Neutrophil (primary cell): ENCODE results near the gene ARNT2.

Experiments used
- H3K27ac ChIP-seq: fragments of 200-600 bp; sonication (generic); 2 replicates; pipeline ENCODE4 v1.5.1; 2016; ENCODE audit warnings: mild to moderate bottlenecking, moderate library complexity
- H3K27me3 ChIP-seq: fragments of 200-600 bp; sonication (generic); 2 replicates; pipeline ENCODE4 v1.6.0; 2016; ENCODE audit warnings: mild to moderate bottlenecking
- H3K36me3 ChIP-seq: fragments of 200-600 bp; sonication (generic); 2 replicates; pipeline ENCODE4 v1.5.1; 2017
- H3K4me1 ChIP-seq, 2 experiments: fragments of 200-600 bp in 1 of 2; sonication (generic) in 1 of 2; 1 replicate in 1 of 2; 2 replicates in 1 of 2; pipeline versions ENCODE4 v1.5.1 to v1.6.1; 2013 to 2016; ENCODE audit warnings: low read depth in 1 of 2, low read length in 1 of 2, mild to moderate bottlenecking in 1 of 2, moderate library complexity in 1 of 2; ENCODE audit not compliant: control insufficient read depth in 1 of 2, insufficient read depth in 1 of 2
- H3K4me3 ChIP-seq, 2 experiments: fragments of 200-600 bp in 1 of 2; sonication (generic) in 1 of 2; 1 replicate in 1 of 2; 2 replicates in 1 of 2; pipeline ENCODE4 v1.5.1; 2013 to 2016; ENCODE audit warnings: low read depth in 1 of 2, low read length in 1 of 2, mild to moderate bottlenecking in 1 of 2, moderate library complexity in 1 of 2
- H3K9me3 ChIP-seq: fragments of 200-600 bp; sonication (generic); 2 replicates; pipeline ENCODE4 v1.5.1; 2016
- TF ChIP-seq, protein P1 (sequence below): fragments of 200-600 bp; sonication (generic); IDR thresholded peaks from 2 replicates; pipeline ENCODE4 v1.5.1; 2016; ENCODE audit warnings: antibody characterized with exemption

The ARNT2 gene

GRCh38 chr15:80582816-80583423, 178.7 kb downstream of the ARNT2 start:
- Histone ChIP-seq H3K4me1 (no peaks in the 10 kb centered on the region), H3K36me3 (no peaks in the 10 kb centered on the region)
- TF ChIP-seq, protein P1, sequence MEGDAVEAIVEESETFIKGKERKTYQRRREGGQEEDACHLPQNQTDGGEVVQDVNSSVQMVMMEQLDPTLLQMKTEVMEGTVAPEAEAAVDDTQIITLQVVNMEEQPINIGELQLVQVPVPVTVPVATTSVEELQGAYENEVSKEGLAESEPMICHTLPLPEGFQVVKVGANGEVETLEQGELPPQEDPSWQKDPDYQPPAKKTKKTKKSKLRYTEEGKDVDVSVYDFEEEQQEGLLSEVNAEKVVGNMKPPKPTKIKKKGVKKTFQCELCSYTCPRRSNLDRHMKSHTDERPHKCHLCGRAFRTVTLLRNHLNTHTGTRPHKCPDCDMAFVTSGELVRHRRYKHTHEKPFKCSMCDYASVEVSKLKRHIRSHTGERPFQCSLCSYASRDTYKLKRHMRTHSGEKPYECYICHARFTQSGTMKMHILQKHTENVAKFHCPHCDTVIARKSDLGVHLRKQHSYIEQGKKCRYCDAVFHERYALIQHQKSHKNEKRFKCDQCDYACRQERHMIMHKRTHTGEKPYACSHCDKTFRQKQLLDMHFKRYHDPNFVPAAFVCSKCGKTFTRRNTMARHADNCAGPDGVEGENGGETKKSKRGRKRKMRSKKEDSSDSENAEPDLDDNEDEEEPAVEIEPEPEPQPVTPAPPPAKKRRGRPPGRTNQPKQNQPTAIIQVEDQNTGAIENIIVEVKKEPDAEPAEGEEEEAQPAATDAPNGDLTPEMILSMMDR, result no peak

DNA sequence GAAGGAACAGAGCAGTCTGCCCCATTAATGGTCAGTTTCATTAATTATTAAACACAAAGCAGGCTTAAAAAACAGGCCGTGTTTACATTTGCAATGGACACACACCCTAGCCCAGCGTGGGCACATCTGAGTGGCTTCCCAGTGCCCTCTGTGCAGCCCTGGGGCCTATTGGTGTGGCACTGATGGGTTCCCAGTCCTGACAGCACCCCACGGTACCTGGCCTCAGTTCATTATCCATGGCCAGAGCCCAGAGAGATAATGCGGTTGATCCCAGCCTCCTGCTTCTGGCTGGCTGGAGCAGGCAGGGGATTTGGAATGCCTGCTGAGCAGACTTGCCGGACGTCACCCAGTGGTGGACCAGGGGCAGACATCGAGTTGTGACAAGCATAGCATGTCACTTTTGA, 180.4 kb downstream of the ARNT2 start:
- H3K9me3 ChIP-seq, result no peaks in the 10 kb centered on the region
- no peaks in the 10 kb centered on the region for H3K27me3 ChIP-seq
- no peaks in the 10 kb centered on the region for H3K4me1 ChIP-seq
- no peak overlapping the region for H3K4me3 ChIP-seq
- TF ChIP-seq, protein P1, result no peak
- H3K27ac ChIP-seq, result no peak overlapping the region
- no peaks in the 10 kb centered on the region for H3K36me3 ChIP-seq

More at GRCh38 chr15:80582816-80583423, 178.7 kb downstream of the ARNT2 start:
- H3K27ac ChIP-seq, result no peak overlapping the region
- H3K27me3 ChIP-seq, result no peaks in the 10 kb centered on the region
- no peaks in the 10 kb centered on the region for H3K9me3 ChIP-seq
- H3K4me3 ChIP-seq, result no peak overlapping the region

- no peaks in the 10 kb centered on the region for H3K27me3 ChIP-seq
- no peaks in the 10 kb centered on the region for H3K4me1 ChIP-seq
- no peak overlapping the region for H3K4me3 ChIP-seq
- no peaks in the 10 kb centered on the region for H3K36me3 ChIP-seq
- H3K9me3 ChIP-seq, result no peaks in the 10 kb centered on the region
- H3K27ac ChIP-seq, result no peak overlapping the region
- TF ChIP-seq, protein P1, result no peak
Observed at GRCh38 chr15:80584973-80585525, 180.9 kb downstream of the ARNT2 start.

DNA sequence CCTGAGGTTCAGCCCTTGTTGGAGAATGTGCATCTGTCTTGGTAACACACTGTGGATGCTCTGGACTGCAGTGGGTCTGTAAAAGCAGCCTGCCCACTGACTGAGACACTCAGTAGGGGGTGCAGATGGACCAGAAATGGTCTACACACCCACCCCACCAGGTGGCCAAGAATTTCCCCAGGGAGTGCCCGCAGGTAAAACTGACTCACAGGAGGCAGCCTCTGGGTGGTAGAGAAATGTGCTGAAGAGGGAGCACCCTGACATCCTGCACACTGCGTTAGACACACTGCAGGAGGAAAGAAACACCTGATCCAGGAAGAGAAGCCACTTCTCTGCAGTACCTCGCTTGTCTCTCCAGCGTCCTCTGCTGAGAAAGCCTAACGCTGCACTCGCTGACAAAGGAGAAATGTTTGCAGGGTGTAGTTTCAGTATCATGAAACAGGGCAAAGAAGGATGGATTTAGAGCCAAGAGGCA, 181.4 kb downstream of the ARNT2 start:
- H3K27ac ChIP-seq, result no peak overlapping the region
- no peaks in the 10 kb centered on the region for H3K9me3 ChIP-seq
- H3K36me3 ChIP-seq, result no peaks in the 10 kb centered on the region
- TF ChIP-seq, protein P1, result no peak
- H3K4me3 ChIP-seq, result no peak overlapping the region
- no peaks in the 10 kb centered on the region for H3K27me3 ChIP-seq
- H3K4me1 ChIP-seq, result no peaks in the 10 kb centered on the region

DNA sequence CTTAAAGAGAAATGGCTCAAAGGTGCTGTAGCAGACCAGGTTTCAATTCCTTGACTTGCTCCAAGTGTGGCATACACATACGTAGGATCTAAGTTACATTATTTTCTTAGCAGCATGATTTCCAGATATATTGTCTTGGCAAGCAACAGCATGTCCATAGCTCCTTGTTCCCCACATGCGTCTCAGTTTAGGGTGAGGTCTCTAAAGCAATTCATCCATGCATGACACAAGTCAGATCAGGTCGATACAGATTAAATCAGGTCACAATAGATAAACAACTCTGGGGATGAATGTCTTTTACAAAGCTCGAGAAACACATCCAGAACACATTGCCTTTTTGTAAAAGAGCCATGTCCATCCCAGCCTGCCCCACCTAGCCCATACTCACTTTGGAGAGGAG, 182.0 kb downstream of the ARNT2 start:
- TF ChIP-seq, protein P1, result no peak
- H3K27ac ChIP-seq, result no peak overlapping the region
- no peaks in the 10 kb centered on the region for H3K9me3 ChIP-seq
- H3K27me3 ChIP-seq, result no peaks in the 10 kb centered on the region
- H3K4me1 ChIP-seq, result no peaks in the 10 kb centered on the region
- H3K4me3 ChIP-seq, result no peak overlapping the region
- no peaks in the 10 kb centered on the region for H3K36me3 ChIP-seq
